Measurements from ENCODE around the gene LTK.

GRCh38 chr15:41491889-41492288 is 21.7 kb downstream of the LTK start:
- no peak for TF ChIP-seq CTCF (IDR thresholded peaks at IDR 0.05; ENCODE audit: low read length)
- TF ChIP-seq EZH2 (IDR thresholded peaks at IDR 0.05; ENCODE audit: borderline replicate concordance, low read length) = no peak
